ENCODE data around the gene BPIFB4. TPM values are rescaled to one million over a fixed set of nuclear protein-coding genes. Genes with fewer than 3 reads are reported as not detected.

BPIFB4 gene
- total and polyA plus RNA-seq, 2 of the 4 experiments (the other 2 are of a cell fraction): not detected

- Histone ChIP-seq H3K23ac (ENCODE audit: low read depth, low read length) (no peak overlapping the region), H3K9me3 (ENCODE audit: control insufficient read depth, insufficient read depth, low read length) (no peaks in the 10 kb centered on the region), H3K4me1 (ENCODE audit: control insufficient read depth, insufficient read depth, low read length) (no peaks in the 10 kb centered on the region), H2BK20ac (ENCODE audit: low read depth, low read length) (no peak overlapping the region), H2BK15ac (ENCODE audit: low read depth, low read length) (no peak overlapping the region), H2AK5ac (ENCODE audit: low read depth, low read length) (no peak overlapping the region), H3K79me1 (ENCODE audit: low read depth in 1 of 2, low read length in 2 of 2) (no peaks in the 10 kb centered on the region), H3K27ac (ENCODE audit: insufficient read depth, low read length) (no peak overlapping the region), H3K27me3 (ENCODE audit: control insufficient read depth, insufficient read depth, low read length) (peaks cover 12% of the 10 kb centered on the region), H2BK5ac (ENCODE audit: low read depth, low read length, poor library complexity, severe bottlenecking) (no peak overlapping the region), H4K91ac (ENCODE audit: insufficient read depth, low read depth, low read length) (no peak overlapping the region), H3K4ac (ENCODE audit: low read depth, low read length) (no peak overlapping the region), H3K18ac (ENCODE audit: low read depth, low read length) (no peak overlapping the region), H3K4me2 (ENCODE audit: low read depth, low read length) (no peak overlapping the region), H4K5ac (ENCODE audit: low read depth, low read length) (no peak overlapping the region), H2AK9ac (replicated peaks; ENCODE audit: low read depth, low read length, poor library complexity) (no peak overlapping the region), H3K9me1 (ENCODE audit: insufficient read depth, low read length) (no peaks in the 10 kb centered on the region), H2AFZ (replicated peaks; ENCODE audit: low read length, poor library complexity) (no peak overlapping the region), H3K14ac (replicated peaks; ENCODE audit: low read depth, low read length) (no peak overlapping the region), H3K4me3 (ENCODE audit: insufficient read depth, low read depth, low read length) (no peak overlapping the region), H2BK120ac (ENCODE audit: low read depth, low read length) (no peak overlapping the region), H3K56ac (ENCODE audit: extremely low read depth, insufficient read depth, low read length) (no peak overlapping the region), H4K8ac (ENCODE audit: low read depth in 2 of 2, low read length in 2 of 2) (no peak overlapping the region), H4K20me1 (ENCODE audit: insufficient read depth, low read length) (no peaks in the 10 kb centered on the region; the same call in 1 of the 2 replicates), H3K36me3 (ENCODE audit: control insufficient read depth, insufficient read depth, low read length) (no peaks in the 10 kb centered on the region), H3K9ac (ENCODE audit: low read depth, low read length) (no peak overlapping the region)
- in situ Hi-C loops (cut with MboI; ENCODE audit: low sequenced_read_pairs): no loop called here
- WGBS, 2 experiments (ENCODE audit: extremely low coverage in 2 of 2, insufficient read length in 1 of 2): 50% methylated on average over 1 of the region's 2 CpGs; no CpG with 5 or more reads in 1 of the 2 experiments
- no peak for DNase-seq
- no peak for ATAC-seq (ENCODE audit: low read depth)
- intact Hi-C loops (cut with micrococcal nuclease): no loop called here
- no TSS peak for BruUV-seq (replicated peaks)
- TF ChIP-seq NFE2L2 (IDR thresholded peaks at IDR 0.05; ENCODE audit: low read depth, low read length): no peak
- no peak for TF ChIP-seq POLR2A (IDR thresholded peaks at IDR 0.05; ENCODE audit: low read depth, low read length)
- TF ChIP-seq FOS (IDR thresholded peaks at IDR 0.05; ENCODE audit: low read depth, low read length): no peak
- no peak for TF ChIP-seq SMC3 (IDR thresholded peaks at IDR 0.05; ENCODE audit: low read depth, low read length)
- no peak for TF ChIP-seq MAZ (IDR thresholded peaks at IDR 0.05; ENCODE audit: borderline replicate concordance, low read depth, low read length)
- TF ChIP-seq CHD1 (IDR thresholded peaks at IDR 0.05; ENCODE audit: low read depth, low read length): no peak
- CTCF ChIA-PET: no interaction called here
- dilution Hi-C loops (cut with HindIII; ENCODE audit: low sequenced_read_pairs, unreplicated experiment): no loop called here
- POLR2A ChIA-PET (ENCODE audit: unreplicated experiment): no interaction called here
These were observed 4.8 kb upstream of the BPIFB4 start for GRCh38 chr20:33074675-33075074.

Data from IMR-90 (cell line).